ENCODE measurements around the gene MYO3B.

DNA sequence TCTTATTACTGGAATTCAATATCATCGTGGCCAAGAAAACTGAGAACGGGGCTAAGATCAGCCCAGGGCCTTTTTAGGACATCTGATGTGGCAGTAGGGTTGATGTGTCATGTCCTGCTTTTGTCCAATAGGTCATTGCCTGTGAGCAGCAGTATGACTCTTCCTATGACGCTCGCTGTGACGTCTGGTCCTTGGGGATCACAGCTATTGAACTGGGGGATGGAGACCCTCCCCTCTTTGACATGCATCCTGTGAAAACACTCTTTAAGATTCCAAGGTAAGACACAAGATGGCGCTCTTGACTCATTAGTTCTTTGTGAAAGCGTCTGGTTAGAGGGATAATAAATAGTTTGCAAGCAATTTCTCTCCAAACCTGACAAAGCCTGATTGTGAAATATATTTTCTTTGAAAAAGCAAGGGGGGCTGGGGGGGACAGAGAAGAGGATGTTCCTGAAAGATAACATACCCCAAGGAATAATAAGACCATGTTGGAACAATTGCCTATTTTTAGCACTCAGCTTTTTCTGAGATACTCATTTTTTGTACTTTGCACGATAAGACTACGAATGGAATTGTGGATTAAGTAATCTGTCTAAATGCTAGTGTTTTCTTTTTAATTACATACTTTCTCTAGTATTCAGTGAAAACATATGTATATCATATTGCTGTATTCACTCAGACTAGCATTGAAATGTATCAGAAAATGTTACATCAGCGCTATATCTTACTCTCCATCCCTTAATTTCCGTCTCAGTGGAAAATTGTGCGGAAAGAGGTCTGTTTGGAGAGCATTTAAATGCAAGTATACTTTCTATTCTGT is 58.1 kb downstream of the MYO3B start:
- TF ChIP-seq NFIC (IDR thresholded peaks at IDR 0.05) (no peak), EP300 (IDR thresholded peaks at IDR 0.05; ENCODE audit: borderline replicate concordance) (no peak), FOXM1 (IDR thresholded peaks at IDR 0.05; ENCODE audit: borderline replicate concordance, low read depth) (no peak), ZBTB7A (IDR thresholded peaks at IDR 0.05; ENCODE audit: low read depth) (no peak), CREB1 (IDR thresholded peaks at IDR 0.05; ENCODE audit: low read depth) (no peak)
